ENCODE results near the gene GCN1. TPM values are rescaled to one million over a fixed set of nuclear protein-coding genes. Genes with fewer than 3 reads are reported as not detected.
A peak's percentile ranks its signal among the peaks of the same experiment; 100 is the strongest.

The GCN1 gene
- total RNA-seq, 1 experiment from 2014 or later: 181 TPM

GRCh38 chr12:120140603-120141002 lies 53.9 kb downstream of the GCN1 start:
- no peak overlapping the region for H3K4me3 Mint-ChIP-seq
- CTCF ChIA-PET: no interaction called here
- H3K27ac Mint-ChIP-seq: no peak overlapping the region
- H3K36me3 Mint-ChIP-seq: peaks cover 89% of the 10 kb centered on the region
- H3K4me1 Mint-ChIP-seq: no peaks in the 10 kb centered on the region
- H3K27me3 Mint-ChIP-seq (ENCODE audit: low read depth): no peaks in the 10 kb centered on the region
- POLR2A ChIA-PET: no interaction called here
- H3K9me3 Mint-ChIP-seq: no peaks in the 10 kb centered on the region
- DNase-seq (ENCODE audit: low spot score): no peak
- ATAC-seq: peak; percentile 55; the same call in 1 of the 2 replicates
- no peak for TF ChIP-seq TP53 (CRISPR knock-in tag; IDR thresholded peaks at IDR 0.05)
- no peak for TF ChIP-seq CBFB (CRISPR knock-in tag; IDR thresholded peaks at IDR 0.05; ENCODE audit: low read depth)
- TF ChIP-seq AR (CRISPR knock-in tag; IDR thresholded peaks at IDR 0.05): no peak
- no peak for TF ChIP-seq ATF1 (CRISPR knock-in tag; IDR thresholded peaks at IDR 0.05)
- TF ChIP-seq TEAD1 (CRISPR knock-in tag; IDR thresholded peaks at IDR 0.05): no peak
- TF ChIP-seq ZNF532 (CRISPR knock-in tag; IDR thresholded peaks at IDR 0.05; ENCODE audit: borderline replicate concordance): no peak
- no peak for TF ChIP-seq FOXP4 (CRISPR knock-in tag; IDR thresholded peaks at IDR 0.05)
- no peak for TF ChIP-seq AFF4 (CRISPR knock-in tag; IDR thresholded peaks at IDR 0.05; ENCODE audit: borderline replicate concordance)
- TF ChIP-seq ZNF263 (CRISPR knock-in tag; IDR thresholded peaks at IDR 0.05; ENCODE audit: low read depth): no peak
- no peak for TF ChIP-seq TEAD4 (CRISPR knock-in tag; IDR thresholded peaks at IDR 0.05)
- no peak for TF ChIP-seq PRDM15 (CRISPR knock-in tag; IDR thresholded peaks at IDR 0.05)
- TF ChIP-seq E2F5 (CRISPR knock-in tag; IDR thresholded peaks at IDR 0.05): no peak
- TF ChIP-seq ZNF512 (CRISPR knock-in tag; IDR thresholded peaks at IDR 0.05; ENCODE audit: borderline replicate concordance): no peak
